Islet precursor cell (in vitro differentiated cells): ENCODE measurements around the gene MBD5.

Source experiments
- DNase-seq: peaks from one replicate; pipeline ENCODE4 v3.0.0-alpha.2; 2018

MBD5 gene

DNA sequence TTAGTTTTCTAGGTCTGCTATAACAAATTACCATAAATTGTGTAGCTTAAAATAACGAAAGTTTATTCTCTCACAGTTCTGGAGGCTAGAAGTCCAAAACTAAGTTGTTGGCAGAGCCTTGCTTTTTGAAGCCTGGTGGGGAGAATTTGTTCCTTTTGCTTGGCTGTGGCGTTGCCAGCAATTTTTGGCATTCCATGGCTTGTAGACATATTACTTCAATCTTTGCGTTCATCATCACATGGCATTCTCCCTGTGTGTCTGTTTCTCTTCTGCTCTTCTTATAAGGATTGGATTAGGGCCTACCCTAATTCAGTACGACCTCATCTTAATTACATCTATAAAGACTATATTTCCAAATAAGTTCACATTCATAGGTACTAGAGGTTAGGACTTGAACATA, 217.7 kb downstream of the MBD5 start:
- no peak for DNase-seq

DNA sequence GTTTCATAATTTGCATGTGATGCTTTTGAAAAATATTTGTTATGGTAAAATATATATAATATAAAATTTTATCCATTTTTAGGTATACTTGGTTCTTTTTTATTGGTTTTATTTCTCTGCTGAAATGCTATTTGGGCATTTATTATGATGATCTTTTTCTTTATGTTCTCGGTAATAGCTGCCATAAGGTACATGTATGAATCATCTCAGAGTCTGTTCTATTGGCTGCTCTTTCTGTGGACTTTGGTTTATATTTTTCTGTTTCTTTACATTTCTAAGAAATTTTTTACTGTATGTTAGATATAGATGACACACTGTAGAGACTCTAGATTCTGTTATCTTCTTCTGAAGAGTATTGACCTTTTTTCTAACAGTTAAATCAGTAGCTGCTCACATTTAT, 219.9 kb downstream of the MBD5 start:
- DNase-seq: no peak

DNA sequence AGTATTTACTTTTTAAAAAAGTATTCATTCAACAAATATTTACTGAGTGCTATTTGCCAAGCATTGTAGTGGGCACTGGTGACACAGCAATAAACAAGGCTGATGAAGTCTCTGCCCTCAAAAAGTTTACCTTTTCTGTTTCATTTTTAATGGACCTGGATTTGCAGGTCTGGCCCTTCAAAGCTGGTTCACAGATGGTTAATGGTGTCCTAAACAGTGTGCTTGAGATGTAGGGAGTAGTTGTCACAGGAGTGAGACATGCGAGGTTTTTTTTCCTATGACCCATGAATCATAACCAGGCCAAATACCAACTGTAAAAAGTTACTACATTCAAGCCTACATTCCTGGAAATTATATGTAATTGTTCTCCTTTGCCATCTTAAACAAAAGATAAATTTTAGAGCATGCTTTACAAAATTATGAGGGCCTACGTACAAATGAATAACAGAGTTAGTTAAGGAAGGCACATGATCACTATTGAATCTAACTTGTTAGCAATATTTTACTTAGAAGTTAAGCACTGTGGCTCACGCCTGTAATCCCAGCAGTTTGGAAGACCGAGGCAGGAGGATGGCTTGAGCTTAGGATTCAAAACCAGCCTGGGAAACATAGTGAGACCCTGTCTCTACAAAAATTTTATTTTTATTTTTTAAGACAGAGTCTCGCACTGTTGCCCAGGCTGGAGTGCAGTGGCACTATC, 223.9 kb downstream of the MBD5 start:
- DNase-seq: no peak

DNA sequence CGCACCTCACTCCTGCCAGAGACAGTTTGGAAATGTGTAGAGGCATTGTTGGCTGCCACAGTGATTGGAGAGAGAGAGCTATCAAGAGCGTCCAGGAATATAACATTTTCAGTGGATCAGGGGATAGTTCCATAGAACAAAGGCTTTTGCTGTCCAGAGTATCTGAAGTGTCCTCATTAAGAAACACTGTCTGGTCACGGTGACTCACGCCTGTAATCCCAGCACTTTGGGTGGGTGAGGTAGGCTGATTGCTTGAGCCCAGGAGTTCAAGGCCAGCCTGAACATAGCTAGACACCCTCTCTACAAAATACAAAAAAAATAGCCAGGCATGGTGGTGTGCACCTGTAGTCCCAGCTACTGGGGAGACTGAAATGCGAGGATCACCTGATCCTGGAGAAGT, 231.1 kb downstream of the MBD5 start:
- no peak for DNase-seq

DNA sequence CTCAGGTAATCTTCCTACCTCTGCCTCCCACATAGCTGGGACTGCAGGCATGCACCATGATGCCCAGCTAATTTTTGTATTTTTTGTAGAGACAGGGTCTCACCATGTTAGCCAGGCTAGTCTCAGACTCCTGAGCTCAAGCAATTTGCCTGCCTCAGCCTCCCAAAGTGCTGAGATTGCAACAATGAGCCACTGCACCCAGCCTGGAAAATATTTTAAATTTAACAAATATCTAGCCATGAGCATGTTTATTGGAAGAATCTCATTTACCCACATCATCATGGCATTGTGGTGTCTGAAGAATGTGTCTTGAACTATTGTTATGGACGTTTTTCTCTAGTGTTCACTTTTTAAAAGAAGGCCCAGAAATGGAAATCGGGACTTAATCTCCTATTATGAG, 231.8 kb downstream of the MBD5 start:
- no peak for DNase-seq

DNA sequence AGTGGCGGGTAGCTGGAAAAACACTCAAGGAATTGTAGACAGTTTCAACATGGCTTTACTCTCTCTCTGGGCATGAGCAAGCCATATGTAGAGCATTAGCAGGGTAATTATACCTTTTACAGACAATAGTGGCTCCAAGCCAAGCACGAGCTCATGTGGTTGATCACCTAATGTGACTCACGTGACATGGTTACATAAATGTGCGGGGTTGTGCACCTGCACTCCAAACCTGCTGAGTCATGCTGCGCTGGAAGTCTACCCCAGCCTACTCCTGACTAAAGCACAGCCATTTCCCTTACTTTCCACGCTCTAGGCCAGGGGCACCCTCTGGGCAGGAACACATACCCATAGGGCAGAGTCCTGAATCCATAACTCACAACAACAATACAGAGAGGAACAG, 232.8 kb downstream of the MBD5 start:
- DNase-seq: no peak

DNA sequence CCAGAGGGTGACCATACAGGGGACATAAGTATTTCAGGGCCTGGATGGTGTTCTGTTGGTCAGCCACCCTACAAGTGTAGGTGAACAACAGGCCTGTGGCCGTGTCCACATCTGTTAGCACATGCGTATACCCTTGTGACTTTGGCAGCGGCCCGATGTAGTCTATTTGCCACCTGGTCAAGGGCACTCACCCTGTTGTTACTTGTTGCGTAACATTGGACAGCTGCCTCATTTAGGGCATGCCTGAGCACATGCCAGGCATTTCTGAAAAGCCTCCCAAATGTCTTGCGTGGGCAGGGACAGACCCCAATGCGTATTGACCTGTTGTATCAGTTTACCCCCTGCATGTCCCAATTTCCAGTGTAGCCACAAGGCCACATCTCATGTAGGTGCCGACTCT, 235.0 kb downstream of the MBD5 start:
- no peak for DNase-seq

DNA sequence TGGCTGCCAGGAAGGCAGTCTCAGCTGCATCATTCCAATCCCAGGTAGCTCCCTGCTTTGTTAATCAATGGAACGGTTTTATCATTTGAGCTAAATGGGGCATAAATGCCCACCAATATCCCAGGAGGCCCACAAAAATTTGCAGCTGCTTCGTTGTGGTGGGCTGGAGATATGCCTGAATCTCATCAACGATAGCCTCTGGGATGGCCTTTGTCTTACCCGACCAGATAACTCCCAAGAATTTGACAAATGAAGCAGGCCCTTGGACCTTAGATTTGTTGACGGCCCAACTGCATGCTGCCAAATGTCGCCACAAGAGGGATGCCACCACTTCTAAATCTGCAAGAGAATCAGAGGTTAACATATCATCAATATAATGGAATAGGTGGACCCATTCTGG, 236.4 kb downstream of the MBD5 start:
- no peak for DNase-seq

DNA sequence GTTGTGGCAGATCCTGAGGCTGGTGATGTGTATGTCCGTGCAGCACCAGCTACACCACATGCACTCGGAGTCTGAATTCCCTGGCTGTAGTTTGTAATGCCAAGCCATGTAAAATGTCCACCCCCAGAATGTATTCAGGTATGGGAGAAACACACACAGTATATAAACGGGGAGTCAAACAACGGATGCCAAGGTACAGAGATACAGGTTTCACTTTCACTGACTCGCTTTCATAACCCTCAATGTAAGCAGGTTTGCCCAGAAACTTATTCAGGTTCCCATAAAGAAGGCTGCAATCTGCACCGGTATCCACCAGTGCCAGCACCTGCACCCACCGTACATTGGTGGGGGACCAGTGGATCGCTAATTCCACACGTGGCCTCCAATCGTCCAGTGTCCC, 237.2 kb downstream of the MBD5 start:
- no peak for DNase-seq

DNA sequence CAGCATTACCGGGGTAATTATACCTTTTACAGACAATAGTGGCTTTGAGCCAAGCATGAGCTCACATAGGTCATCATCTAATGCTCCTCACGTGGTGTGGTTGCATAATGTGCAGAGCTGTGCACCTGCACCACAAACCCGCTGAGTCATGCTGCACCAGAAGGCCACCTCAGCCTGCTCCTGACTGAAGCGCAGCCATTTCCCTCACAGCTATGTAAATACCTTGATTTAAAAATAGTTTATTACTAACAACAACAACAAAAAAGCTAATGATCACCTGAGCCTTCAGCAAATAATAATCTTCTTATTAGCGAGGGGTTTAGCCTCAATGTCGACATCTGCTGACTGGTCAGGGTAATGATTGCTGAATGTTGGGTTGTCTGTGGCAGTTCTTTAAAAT, 238.8 kb downstream of the MBD5 start:
- no peak for DNase-seq

DNA sequence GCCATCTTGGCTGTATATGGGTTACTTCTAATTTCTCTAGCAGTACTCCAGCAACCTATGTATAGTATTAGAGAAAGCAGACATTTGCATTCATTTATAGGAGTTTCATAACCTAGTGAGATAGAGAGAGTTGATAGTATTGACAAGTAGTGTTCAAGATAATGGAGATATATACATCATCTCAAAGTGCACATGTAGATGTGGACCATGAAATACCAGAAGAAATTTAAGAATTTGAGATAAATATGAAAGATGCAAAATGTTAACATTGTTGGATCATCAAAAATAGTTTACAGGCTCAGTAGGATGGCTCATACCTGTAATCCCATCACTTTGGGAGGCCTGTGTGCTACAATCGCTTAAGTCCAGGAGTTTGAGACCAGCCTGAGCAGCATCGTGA, 243.0 kb downstream of the MBD5 start:
- DNase-seq: no peak

DNA sequence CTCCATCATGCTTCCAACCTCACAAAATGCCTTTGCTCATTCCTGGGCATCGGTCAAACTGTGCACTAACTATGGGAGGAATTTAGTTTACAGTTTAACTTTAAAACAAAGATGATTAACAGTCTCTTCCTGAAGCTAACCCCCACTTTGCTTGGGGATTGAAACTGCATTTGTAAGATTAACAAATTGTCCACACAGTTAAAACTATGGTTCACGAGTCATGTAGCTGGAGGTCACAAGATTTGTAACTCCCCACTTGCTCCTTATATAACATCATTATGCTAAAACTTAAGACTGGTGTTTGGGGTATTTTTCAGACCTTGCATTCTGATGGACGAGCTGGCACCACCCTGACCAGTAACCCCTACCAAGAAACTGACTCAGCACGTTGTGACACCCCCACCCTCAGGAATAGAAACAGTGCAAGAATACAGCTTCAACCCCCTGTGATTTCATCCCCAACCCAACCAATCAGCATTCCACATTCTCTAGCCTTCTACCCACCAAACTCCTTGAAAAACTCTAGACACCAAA, 252.3 kb downstream of the MBD5 start:
- DNase-seq: peak; percentile 79

DNA sequence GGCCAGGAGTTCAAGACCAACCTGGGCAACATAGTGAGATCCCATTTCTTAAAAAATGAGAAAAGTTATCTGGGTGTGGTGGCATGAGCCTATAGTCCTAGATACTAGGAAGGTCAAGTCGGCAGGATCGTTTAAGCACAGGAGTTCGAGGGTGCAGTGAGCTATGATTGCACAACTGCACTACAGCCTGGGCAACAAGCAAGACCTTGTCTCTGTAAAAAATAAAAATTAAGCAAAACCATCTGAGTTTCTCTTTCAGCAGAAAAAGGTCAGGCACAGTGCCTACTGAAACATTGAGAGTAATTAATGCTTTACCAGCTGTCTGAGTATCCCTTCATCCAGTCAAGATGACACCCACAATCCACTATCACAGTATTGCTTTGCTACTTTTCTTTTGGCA, 258.3 kb downstream of the MBD5 start:
- DNase-seq: no peak

DNA sequence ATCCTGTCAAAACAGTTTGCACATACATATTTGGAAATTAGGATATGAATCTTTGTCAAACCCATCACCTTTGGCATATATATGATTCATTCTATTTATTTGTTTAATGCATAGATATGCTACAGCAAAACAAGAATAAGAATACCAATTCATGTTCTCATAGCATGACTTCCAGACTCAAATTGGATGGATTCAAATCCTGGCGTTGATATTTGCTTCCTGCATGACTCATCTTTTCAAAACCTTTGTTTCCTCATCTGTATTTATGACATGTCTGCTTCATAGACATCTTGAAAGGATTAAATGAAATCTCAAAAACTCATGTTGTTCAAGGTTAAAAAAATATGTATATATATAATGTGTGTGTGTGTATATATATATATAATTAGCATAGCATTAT, 261.3 kb downstream of the MBD5 start:
- no peak for DNase-seq

DNA sequence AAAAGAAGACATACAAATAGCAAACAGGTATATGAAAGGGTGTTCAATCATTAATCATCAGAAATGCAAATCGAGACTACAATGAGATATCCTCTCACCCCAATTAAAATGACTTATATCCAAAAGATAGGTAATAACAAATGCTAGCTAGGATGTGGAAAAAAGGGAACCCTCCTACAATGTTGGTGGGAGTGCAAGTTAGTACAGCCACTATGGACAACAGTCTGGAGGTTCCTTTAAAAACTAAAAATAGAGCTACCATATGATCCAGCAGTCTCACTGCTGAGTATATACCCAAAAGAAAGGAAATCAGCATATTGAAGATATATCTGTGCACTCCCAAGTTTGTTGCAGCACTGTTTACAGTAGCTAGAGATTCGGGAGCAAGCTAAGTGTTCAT, 271.5 kb downstream of the MBD5 start:
- no peak for DNase-seq

DNA sequence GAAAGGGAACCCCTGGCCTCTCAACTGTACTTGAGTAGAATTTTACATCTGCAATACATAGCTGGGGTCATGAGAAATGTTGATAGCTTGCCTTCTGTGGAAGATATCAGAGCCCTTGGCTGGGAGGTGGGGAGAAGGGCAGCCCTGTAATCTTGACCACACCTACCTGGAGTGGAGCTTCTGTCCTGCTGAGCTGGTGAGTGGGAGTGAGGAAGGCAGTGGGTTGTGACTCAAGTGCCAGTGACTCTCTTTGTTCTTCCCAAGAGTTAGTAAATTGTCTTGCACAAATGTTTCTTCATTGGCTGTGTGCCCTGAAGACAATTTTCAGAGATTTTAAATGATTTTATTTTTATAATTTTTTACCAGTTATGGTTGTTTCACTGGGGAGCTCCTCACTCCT, 277.3 kb downstream of the MBD5 start:
- no peak for DNase-seq

DNA sequence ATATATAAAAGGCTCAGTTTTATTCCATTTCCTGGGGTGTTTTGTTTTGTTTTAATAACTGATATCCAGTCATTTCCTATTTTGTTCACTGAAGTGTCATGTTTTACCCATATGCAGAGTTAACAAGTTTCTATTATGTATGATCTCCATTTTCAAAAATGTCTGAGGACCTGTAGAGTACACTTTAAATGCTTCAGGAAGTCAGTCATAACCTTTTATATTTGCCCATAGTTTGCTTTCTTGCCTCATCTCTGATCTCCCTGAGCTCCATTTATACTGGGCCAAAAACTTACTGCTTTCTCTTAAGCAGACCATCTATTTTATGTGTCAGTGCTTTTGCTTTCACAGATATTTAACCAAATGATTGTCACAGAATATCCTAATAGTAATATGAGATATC, 278.7 kb downstream of the MBD5 start:
- DNase-seq: no peak

DNA sequence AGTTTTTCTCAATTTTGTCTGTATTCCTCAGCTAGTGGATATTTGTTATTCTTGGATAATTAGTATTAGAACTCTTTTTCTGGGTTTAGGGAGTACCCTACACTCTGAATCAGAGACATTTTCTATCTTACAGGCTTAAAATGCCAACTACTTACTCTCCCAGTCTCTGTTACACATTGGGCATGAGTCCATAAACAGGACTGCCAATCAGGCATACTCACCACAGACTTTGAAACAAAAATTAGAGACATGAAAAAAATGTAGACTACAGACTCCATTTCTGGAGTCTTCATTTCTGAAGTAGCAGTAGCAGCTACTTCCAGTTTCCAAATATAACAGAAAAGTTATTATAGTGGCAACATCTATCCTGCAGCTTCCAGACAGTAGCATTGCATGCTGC, 279.7 kb downstream of the MBD5 start:
- DNase-seq: no peak

DNA sequence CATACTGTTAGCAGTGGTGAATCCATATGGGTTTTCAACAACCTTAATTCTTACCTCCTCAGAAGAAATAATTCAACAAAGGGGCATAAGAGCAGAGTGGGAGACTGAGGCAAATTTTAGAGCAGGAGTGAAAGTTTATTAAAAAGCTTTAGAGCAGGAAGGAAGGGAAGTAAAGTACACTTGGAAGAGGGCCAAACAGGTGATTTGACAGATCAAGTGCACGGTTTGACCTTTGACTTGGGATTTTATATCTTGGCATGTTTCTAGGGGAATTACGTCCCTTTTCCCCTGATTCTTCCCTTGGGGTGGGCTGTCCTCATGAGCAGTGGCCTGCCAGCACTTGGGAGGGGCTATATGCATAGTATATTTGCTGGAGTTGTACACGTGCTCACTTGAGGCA, 280.5 kb downstream of the MBD5 start:
- DNase-seq: no peak

DNA sequence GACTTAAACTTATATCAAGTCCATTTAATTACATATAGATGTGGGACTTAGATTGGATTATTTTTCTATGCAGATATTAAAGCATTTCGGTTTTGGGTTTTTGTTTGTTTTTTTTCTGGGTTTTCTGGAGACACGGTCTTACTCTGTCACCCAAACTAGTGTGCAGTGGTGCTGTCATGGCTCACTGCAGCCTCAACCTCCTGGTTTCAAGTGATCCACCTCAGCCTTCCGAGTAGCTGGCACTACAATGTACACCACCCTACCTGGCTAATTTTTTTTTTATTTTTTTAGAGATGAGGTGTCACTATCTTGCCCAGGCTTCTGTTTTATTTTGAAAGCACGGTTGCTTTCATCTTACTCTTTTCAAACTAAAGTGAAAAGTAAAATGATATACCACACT, 281.6 kb downstream of the MBD5 start:
- no peak for DNase-seq

DNA sequence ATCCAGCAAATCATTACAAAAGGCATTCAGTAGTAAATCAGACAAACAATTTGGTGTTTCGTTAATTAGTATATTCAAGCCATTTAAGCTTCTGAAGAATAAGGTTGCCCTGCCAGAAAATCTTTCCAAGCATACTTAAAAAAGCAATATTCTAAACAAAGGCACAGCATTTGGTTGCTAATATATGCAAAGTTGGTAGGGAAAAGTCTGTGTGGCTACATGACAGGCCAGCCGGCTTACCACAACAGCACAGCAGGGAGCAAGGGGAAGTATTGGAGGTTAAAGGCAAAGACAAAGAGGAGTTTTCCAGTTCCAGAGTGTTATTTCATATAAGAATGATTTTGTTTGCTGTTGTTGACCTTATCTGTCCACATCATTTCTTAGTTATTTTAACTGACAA, 282.3 kb downstream of the MBD5 start:
- DNase-seq: no peak

DNA sequence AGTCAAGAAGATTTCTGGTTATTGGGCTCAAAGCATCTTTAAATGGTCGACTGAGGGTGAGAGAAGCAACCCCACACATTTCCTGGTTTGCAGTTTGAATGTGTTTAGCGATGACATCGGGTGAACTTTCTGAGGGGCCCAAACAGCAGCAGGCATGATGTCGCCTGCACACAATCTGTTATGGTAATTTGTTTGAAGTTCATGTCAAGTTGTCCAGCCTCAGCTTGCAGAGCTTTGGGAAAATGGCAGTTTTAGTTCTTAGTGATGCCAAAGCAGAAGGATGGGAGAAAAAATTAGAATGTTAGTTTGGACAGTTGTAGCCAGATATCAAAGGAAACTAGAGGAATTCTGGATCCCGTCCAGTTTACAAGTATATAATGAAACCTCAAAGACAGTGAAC, 284.6 kb downstream of the MBD5 start:
- no peak for DNase-seq

DNA sequence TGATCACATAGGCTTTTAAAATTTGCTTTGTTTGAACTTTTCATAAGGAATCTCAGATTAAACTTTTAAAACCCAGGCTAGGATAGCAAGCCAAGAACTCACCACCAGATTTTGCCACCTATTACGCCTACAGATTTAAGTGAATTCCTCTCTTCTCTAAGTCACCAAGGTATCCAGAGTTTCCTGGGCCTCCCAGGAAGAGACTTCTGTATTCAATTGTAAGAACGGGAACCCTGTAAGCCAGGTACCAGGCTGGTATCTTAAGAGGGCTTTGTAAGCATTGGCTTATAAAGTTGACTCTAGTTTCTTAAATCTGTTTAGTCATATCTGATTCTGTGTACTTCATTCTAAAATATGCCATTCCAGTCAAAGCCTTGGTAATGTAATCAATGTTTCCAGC, 285.1 kb downstream of the MBD5 start:
- no peak for DNase-seq

DNA sequence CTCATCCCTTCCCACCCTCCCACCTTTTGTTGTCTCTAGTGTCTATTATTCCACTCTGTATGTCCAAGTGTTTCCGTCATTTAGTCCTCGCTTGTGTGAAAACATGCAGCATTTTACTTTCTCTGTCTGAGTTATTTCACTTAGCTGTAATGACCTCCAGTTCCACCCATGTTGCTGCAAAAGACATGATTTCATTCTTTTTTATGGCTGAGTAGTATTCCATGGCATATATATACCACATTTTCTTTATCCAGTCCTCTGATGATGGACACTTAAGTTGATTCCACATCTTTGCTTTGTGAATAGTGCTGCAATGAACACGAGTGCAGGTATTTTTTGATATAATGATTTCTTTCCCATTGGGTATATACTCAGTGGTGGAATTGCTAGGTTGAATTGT, 296.7 kb downstream of the MBD5 start:
- no peak for DNase-seq

DNA sequence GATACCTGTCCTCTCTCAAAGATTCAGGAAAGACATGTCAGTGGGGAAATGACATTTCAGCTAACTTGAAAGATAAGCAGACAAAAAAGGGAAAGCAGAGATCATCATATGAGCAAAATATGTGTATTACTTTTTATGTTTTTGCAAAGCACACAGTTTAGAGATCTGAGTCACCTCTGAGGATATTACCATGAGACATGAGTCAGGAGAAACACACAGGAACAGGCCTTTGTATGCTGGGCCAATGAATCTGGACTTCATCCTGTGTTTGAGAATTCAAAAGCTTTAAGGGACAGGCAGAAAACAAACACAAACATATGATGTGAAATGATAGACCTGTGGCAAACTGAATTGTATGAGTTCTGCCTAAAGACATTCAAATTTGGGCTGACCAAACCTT, 317.6 kb downstream of the MBD5 start:
- no peak for DNase-seq

DNA sequence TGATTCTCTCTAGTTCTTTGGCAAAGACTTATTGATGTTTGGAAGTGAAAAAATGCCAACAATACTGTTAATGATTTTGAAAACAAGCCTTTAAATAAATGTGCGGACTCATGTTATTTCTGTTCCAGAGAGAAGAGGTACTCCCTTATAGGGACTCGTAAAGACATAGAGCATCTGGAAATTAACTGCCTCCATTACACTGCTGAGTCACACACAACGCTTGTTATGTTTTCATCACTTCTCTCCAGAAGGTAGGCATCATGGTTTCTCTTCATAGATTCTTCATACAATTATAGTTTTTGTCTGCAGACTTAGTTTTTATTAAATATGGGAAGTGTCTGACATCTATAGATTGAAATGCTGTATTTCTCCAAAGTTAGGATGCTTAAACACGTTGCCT, 321.2 kb downstream of the MBD5 start:
- no peak for DNase-seq
